ENCODE data around the gene COLQ.

DNA sequence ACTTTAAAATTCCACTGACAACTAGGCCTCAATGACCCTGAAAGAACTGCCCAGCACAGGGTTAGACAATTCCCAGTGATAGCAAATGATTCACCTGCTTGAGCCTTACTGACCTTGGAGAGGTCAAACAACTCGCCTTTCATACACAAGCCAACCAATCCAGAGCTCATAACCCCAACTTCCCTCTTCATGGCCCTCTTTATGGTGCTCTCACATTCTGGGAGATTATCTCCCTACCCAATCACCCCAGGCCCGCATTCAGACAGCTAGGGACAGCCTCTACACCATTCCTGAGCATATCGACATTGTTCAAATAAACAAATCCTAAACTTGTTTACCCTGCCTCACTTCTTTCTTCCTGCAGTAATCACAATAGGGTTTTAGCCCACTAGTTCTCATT lies 32.2 kb upstream of the COLQ start:
- TF ChIP-seq, protein P1, sequence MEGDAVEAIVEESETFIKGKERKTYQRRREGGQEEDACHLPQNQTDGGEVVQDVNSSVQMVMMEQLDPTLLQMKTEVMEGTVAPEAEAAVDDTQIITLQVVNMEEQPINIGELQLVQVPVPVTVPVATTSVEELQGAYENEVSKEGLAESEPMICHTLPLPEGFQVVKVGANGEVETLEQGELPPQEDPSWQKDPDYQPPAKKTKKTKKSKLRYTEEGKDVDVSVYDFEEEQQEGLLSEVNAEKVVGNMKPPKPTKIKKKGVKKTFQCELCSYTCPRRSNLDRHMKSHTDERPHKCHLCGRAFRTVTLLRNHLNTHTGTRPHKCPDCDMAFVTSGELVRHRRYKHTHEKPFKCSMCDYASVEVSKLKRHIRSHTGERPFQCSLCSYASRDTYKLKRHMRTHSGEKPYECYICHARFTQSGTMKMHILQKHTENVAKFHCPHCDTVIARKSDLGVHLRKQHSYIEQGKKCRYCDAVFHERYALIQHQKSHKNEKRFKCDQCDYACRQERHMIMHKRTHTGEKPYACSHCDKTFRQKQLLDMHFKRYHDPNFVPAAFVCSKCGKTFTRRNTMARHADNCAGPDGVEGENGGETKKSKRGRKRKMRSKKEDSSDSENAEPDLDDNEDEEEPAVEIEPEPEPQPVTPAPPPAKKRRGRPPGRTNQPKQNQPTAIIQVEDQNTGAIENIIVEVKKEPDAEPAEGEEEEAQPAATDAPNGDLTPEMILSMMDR (IDR thresholded peaks at IDR 0.05): no peak
- TF ChIP-seq POLR2A (IDR thresholded peaks at IDR 0.05): no peak
